ENCODE measurements around the gene PPP2R2B.

Gene PPP2R2B

GRCh38 chr5:146624179-146624578 lies 254.4 kb downstream of the PPP2R2B start:
- no peak for DNase-seq (ENCODE audit: low read depth)
- H3K4me3 ChIP-seq (ENCODE audit: low read depth, low read length) = no peak overlapping the region
- TF ChIP-seq MYC (IDR thresholded peaks at IDR 0.05; ENCODE audit: low read depth, low read length) (no peak), POLR2A (IDR thresholded peaks at IDR 0.05; ENCODE audit: extremely low read depth, insufficient read length) (no peak)
- TF ChIP-seq, protein P1, sequence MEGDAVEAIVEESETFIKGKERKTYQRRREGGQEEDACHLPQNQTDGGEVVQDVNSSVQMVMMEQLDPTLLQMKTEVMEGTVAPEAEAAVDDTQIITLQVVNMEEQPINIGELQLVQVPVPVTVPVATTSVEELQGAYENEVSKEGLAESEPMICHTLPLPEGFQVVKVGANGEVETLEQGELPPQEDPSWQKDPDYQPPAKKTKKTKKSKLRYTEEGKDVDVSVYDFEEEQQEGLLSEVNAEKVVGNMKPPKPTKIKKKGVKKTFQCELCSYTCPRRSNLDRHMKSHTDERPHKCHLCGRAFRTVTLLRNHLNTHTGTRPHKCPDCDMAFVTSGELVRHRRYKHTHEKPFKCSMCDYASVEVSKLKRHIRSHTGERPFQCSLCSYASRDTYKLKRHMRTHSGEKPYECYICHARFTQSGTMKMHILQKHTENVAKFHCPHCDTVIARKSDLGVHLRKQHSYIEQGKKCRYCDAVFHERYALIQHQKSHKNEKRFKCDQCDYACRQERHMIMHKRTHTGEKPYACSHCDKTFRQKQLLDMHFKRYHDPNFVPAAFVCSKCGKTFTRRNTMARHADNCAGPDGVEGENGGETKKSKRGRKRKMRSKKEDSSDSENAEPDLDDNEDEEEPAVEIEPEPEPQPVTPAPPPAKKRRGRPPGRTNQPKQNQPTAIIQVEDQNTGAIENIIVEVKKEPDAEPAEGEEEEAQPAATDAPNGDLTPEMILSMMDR (IDR thresholded peaks at IDR 0.05; ENCODE audit: low read depth, low read length) = no peak
- TF ChIP-seq, protein P2, sequence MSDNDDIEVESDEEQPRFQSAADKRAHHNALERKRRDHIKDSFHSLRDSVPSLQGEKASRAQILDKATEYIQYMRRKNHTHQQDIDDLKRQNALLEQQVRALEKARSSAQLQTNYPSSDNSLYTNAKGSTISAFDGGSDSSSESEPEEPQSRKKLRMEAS (IDR thresholded peaks at IDR 0.05; ENCODE audit: low read depth, low read length) = no peak

- no peak for DNase-seq (ENCODE audit: low read depth)
- TF ChIP-seq, protein P1 (IDR thresholded peaks at IDR 0.05; ENCODE audit: low read depth, low read length) = no peak
- TF ChIP-seq, protein P2 (IDR thresholded peaks at IDR 0.05; ENCODE audit: low read depth, low read length) = no peak
- TF ChIP-seq MYC (IDR thresholded peaks at IDR 0.05; ENCODE audit: low read depth, low read length) (no peak), POLR2A (IDR thresholded peaks at IDR 0.05; ENCODE audit: extremely low read depth, insufficient read length) (no peak)
- H3K4me3 ChIP-seq (ENCODE audit: low read depth, low read length) = no peak overlapping the region
These were observed 254.9 kb downstream of the PPP2R2B start for GRCh38 chr5:146623666-146624065.

- TF ChIP-seq, protein P1 (IDR thresholded peaks at IDR 0.05; ENCODE audit: low read depth, low read length) = no peak
- no peak for TF ChIP-seq MYC (IDR thresholded peaks at IDR 0.05; ENCODE audit: low read depth, low read length)
- no peak for TF ChIP-seq POLR2A (IDR thresholded peaks at IDR 0.05; ENCODE audit: extremely low read depth, insufficient read length)
- TF ChIP-seq, protein P2 (IDR thresholded peaks at IDR 0.05; ENCODE audit: low read depth, low read length) = no peak
- no peak overlapping the region for H3K4me3 ChIP-seq (ENCODE audit: low read depth, low read length)
- DNase-seq (ENCODE audit: low read depth) = no peak
These were observed 255.5 kb downstream of the PPP2R2B start for GRCh38 chr5:146623009-146623408.

DNA sequence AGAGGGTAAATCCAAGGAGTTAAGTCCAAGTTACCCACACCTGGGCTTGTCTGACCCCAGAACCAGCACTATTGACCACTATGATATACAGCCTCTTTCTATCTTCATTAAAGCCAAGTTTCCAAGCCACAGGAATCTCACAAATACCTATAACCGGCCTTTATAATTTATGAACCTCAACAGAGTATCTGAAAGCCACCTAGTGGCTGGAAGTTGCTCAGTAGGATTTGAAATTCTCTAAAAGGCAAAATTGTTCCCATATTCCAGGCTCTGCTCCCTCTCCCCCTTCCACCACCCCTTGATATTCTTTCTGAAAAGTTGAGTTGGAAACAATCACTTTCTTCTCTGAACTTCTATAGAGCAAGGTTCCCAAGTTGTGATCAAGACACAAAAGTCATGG lies 256.2 kb downstream of the PPP2R2B start:
- no peak for DNase-seq (ENCODE audit: low read depth)
- TF ChIP-seq MYC (IDR thresholded peaks at IDR 0.05; ENCODE audit: low read depth, low read length) = no peak
- TF ChIP-seq, protein P1 (IDR thresholded peaks at IDR 0.05; ENCODE audit: low read depth, low read length) = peak; percentile 36

GRCh38 chr5:146620669-146621051 lies 257.9 kb downstream of the PPP2R2B start:
- DNase-seq (ENCODE audit: low read depth) = no peak
- no peak for TF ChIP-seq POLR2A (IDR thresholded peaks at IDR 0.05; ENCODE audit: extremely low read depth, insufficient read length)
- TF ChIP-seq MYC (IDR thresholded peaks at IDR 0.05; ENCODE audit: low read depth, low read length) = no peak
- TF ChIP-seq, protein P1 (IDR thresholded peaks at IDR 0.05; ENCODE audit: low read depth, low read length) = no peak
- TF ChIP-seq, protein P2 (IDR thresholded peaks at IDR 0.05; ENCODE audit: low read depth, low read length) = no peak
- no peak overlapping the region for H3K4me3 ChIP-seq (ENCODE audit: low read depth, low read length)

More for the DNA sequence above, 256.2 kb downstream of the PPP2R2B start:
- no peak overlapping the region for H3K4me3 ChIP-seq (ENCODE audit: low read depth, low read length)

DNA sequence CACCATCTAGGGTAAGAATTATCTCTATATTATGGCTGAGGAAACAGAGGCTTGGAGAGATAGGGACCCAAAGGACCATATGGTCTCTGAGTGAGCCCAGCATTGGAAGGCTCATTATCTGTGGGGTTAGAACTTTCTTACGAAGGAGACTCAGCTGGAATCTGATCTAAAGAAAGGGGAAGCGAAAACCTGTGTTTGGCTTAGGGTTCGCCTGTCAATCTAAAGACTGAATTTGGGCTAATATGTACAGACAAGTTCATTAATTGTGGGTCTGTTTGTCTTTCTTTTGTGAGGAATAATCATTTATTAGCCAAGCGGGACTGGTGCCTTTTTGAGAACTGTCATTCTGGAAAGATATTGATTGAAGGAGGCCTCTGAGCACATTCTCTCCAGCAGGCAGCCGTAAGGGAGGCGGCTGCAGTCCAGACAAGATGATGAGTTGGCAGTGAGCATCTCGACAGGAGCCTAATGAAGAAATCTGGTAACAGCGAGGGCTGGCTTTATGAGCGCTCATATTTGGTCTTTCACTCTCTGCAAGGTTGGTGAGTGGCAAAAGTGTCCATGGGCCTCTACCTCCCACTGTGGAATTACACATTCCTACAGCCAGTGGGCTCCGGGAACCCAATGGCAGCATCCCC lies 258.4 kb downstream of the PPP2R2B start:
- no peak for DNase-seq (ENCODE audit: low read depth)
- TF ChIP-seq MYC (IDR thresholded peaks at IDR 0.05; ENCODE audit: low read depth, low read length) = no peak
- TF ChIP-seq POLR2A (IDR thresholded peaks at IDR 0.05; ENCODE audit: extremely low read depth, insufficient read length) = no peak
- H3K4me3 ChIP-seq (ENCODE audit: low read depth, low read length) = no peak overlapping the region
